Measurements from ENCODE around the gene POM121L2.

DNA sequence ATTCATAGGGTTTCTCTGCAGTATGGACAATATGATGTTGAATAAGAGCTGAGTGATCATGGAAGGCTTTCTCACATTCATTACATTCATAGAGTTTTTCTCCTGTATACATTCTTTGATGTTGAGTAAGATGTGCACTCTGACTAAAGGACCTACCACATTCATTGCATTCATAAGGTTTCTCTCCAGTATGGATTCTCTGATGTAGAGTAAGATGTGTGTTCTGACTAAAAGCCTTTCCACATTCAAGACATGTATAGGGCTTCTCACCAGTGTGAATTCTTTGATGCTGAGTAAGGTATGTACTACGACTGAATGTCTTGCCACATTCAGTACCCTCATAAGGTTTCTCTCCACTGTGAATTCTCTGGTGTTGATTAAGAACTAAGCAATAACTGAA is 47.2 kb upstream of the POM121L2 start:
- TF ChIP-seq, protein P1, sequence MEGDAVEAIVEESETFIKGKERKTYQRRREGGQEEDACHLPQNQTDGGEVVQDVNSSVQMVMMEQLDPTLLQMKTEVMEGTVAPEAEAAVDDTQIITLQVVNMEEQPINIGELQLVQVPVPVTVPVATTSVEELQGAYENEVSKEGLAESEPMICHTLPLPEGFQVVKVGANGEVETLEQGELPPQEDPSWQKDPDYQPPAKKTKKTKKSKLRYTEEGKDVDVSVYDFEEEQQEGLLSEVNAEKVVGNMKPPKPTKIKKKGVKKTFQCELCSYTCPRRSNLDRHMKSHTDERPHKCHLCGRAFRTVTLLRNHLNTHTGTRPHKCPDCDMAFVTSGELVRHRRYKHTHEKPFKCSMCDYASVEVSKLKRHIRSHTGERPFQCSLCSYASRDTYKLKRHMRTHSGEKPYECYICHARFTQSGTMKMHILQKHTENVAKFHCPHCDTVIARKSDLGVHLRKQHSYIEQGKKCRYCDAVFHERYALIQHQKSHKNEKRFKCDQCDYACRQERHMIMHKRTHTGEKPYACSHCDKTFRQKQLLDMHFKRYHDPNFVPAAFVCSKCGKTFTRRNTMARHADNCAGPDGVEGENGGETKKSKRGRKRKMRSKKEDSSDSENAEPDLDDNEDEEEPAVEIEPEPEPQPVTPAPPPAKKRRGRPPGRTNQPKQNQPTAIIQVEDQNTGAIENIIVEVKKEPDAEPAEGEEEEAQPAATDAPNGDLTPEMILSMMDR (conservative IDR thresholded peaks at IDR 0.05): no peak
- TF ChIP-seq ZFX (IDR thresholded peaks at IDR 0.05): no peak

Measured in C4-2B (cell line).